ENCODE data around the gene DCDC2B.

DNA sequence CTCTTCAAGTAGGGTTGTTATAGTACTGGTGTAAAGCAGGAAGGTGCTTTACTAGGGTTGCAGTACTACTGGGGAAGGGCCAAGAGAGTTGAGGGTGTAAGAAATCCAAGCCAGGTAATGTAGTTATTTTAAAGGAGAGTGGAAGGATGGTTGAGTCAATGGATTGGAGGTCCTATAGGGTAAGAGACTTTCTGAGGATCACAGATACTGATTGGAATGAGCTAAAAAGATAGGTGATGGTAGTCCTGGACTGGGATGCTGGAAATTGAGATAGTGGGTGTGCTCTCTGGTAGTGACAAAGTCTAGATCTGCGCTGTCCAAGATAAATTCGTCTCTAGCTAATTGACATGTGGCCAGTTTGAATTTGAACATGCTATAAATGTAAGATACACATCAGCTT is 22.4 kb upstream of the DCDC2B start:
- TF ChIP-seq, protein P1, sequence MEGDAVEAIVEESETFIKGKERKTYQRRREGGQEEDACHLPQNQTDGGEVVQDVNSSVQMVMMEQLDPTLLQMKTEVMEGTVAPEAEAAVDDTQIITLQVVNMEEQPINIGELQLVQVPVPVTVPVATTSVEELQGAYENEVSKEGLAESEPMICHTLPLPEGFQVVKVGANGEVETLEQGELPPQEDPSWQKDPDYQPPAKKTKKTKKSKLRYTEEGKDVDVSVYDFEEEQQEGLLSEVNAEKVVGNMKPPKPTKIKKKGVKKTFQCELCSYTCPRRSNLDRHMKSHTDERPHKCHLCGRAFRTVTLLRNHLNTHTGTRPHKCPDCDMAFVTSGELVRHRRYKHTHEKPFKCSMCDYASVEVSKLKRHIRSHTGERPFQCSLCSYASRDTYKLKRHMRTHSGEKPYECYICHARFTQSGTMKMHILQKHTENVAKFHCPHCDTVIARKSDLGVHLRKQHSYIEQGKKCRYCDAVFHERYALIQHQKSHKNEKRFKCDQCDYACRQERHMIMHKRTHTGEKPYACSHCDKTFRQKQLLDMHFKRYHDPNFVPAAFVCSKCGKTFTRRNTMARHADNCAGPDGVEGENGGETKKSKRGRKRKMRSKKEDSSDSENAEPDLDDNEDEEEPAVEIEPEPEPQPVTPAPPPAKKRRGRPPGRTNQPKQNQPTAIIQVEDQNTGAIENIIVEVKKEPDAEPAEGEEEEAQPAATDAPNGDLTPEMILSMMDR (IDR thresholded peaks at IDR 0.05; ENCODE audit: low read depth, low read length), result no peak
- TF ChIP-seq EZH2phosphoT487 (IDR thresholded peaks at IDR 0.05; ENCODE audit: low read depth), result no peak
